Activated naive CD8-positive, alpha-beta T cell treated with anti-CD3 and anti-CD28 coated beads for 36 hours (primary cell): Measurements from ENCODE around the gene FAM161B. TPM values are rescaled to one million over a fixed set of nuclear protein-coding genes. Genes with fewer than 3 reads are reported as not detected.
"Not testable (repeated sequence)": the region's sequence is repeated elsewhere in the genome, so short reads cannot be mapped to it uniquely, and the experiment has no call there.

Experiments
- DNase-seq: peaks from one replicate; pipeline ENCODE4 v3.0.0; 2021
- H3K27ac Mint-ChIP-seq: one replicate; pipeline ENCODE4 v1.8.0; 2022; ENCODE audit warnings: mild to moderate bottlenecking, moderate library complexity, mixed read lengths
- H3K27me3 Mint-ChIP-seq: one replicate; pipeline ENCODE4 v1.8.0; 2022; ENCODE audit warnings: mild to moderate bottlenecking, mixed read lengths
- H3K36me3 Mint-ChIP-seq: one replicate; pipeline ENCODE4 v1.8.0; 2021; ENCODE audit warnings: mild to moderate bottlenecking, mixed read lengths
- H3K4me1 Mint-ChIP-seq: one replicate; pipeline ENCODE4 v1.8.0; 2021; ENCODE audit warnings: mixed read lengths
- H3K4me3 Mint-ChIP-seq: one replicate; pipeline ENCODE4 v1.8.0; 2022; ENCODE audit warnings: mild to moderate bottlenecking, moderate library complexity, mixed read lengths
- H3K9me3 Mint-ChIP-seq: one replicate; pipeline ENCODE4 v1.8.0; 2022; ENCODE audit warnings: mixed read lengths
- total RNA-seq, 2 experiments: library from RNA; stranded (reverse); gene quantifications; one replicate each; pipeline ENCODE4 v1.2.3, GENCODE V29; 2021

The FAM161B gene
- total RNA-seq, result 1 to 10 TPM; 1.0 to 1.1 TPM

DNA sequence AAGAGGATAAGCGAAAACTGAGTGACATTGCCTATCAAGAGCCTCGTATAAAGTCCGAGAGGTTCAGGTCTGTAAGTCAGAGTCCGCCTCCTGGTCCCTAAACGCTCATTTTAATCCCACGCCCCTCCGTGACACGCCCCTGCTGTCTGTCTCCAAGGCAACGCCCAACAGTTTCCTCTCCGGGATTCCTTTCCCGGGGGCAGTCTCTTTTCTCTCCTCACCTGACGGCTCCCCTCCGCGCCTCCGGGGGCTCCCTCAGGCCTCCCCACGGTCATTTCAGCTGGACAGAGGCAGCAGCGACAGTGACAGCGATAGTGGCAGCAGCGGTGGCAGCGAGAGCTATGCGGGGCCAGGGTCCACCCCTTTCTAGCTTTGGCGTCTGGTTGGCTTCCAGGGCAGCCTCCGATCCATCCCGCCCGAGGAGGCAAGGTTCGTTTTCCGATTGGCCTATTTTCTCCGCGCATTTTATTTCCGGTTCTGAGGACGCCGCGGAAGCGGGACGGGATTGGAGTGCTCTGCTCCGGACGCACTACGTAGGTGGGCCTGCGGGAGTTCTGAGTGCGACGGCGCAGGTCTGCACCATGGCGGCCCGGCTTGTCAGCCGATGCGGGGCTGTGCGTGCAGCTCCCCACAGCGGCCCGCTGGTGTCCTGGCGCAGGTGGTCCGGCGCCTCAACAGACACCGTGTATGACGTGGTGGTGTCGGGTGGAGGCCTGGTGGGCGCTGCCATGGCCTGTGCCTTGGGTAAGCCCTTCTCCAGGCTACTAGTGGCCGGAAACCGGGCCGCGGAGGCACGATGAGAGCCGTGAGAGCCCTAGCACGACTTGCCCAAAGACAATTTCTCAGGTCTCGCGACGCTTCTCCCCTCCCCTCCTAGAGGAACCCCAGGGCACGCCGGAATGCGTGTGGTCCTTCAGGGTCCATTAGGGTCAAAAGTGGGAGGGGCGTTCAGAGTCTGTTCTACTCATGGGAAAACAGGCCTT, at the start of gene FAM161B, which contains the start of gene COQ6:
TSS of gene FAM161B (minus strand) at position 343 of the 983 bp plus-strand sequence. CDS start at position 275, 68 bp downstream.
TSS of gene COQ6 (plus strand) at position 551 of the 983 bp plus-strand sequence. CDS start at position 582, 31 bp downstream.
- H3K27me3 Mint-ChIP-seq, result no peaks in the 10 kb centered on the region
- peak within 1 kb of the TSS; percentile 97 for H3K4me3 Mint-ChIP-seq
- H3K27ac Mint-ChIP-seq, result peak within 1 kb of the TSS; percentile 90
- peak; percentile 94 for DNase-seq
- H3K4me1 Mint-ChIP-seq, result peaks cover 13% of the 10 kb centered on the region
- peaks cover 6% of the 10 kb centered on the region for H3K36me3 Mint-ChIP-seq
- no peaks in the 10 kb centered on the region for H3K9me3 Mint-ChIP-seq

DNA sequence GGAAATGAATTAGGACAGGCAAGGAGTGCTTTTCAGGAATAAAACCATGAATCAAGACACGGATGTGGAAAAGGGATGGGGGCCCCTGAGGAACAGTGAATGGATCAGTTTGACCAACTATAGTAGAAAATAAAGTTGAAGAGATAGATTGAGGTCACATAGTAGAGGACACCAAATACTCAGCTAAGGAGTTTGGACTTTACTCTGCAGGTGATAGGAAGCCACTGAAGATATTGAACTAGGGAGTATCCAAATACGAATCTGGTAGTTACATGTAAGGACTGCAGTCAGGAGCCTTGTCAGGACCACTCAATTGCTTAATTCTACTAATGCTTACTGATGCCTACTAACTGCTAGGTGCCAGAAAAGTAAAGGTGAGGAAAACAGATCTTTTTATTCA, 48.8 kb upstream of the FAM161B start:
- no peak for DNase-seq
- no peaks in the 10 kb centered on the region for H3K36me3 Mint-ChIP-seq
- H3K27me3 Mint-ChIP-seq, result no peaks in the 10 kb centered on the region
- H3K4me1 Mint-ChIP-seq, result no peaks in the 10 kb centered on the region
- H3K27ac Mint-ChIP-seq, result no peak overlapping the region
- H3K9me3 Mint-ChIP-seq, result no peaks in the 10 kb centered on the region
- no peak overlapping the region for H3K4me3 Mint-ChIP-seq

DNA sequence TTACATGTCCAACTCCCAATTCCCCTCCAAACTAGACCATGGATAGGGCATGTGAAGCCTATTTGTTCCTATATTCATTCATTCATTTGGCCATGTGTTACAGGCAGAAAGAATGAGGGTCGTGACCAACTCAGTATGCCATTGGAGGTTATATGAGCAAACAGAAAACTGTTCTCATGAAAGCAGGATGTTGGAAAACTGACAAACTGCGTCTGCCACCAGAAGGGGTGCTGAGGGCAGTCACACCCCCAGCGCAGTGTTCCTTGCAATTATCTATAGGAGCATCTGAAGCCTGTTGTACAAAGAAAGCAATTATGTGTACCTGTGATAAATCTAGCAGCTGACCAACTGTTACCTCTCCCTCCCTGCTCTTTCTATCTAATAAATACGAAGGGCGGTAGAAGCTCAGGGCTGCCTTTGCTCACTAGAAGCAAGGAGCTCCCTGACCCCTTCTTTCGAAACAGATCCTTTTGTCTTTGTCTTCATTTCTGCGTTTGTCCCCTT, 48.1 kb upstream of the FAM161B start:
- Mint-ChIP-seq H3K27ac (no peak overlapping the region), H3K27me3 (no peaks in the 10 kb centered on the region), H3K4me1 (no peaks in the 10 kb centered on the region)

GRCh38 chr14:73997108-73997943, 47.4 kb upstream of the FAM161B start:
- H3K9me3 Mint-ChIP-seq, result no peaks in the 10 kb centered on the region
- H3K36me3 Mint-ChIP-seq, result no peaks in the 10 kb centered on the region
- H3K27ac Mint-ChIP-seq, result no peak overlapping the region
- H3K27me3 Mint-ChIP-seq, result no peaks in the 10 kb centered on the region
- H3K4me1 Mint-ChIP-seq, result no peaks in the 10 kb centered on the region
- no peak for DNase-seq
- H3K4me3 Mint-ChIP-seq, result no peak overlapping the region

More for the DNA sequence above, 48.1 kb upstream of the FAM161B start:
- Mint-ChIP-seq H3K4me3 (no peak overlapping the region), H3K36me3 (no peaks in the 10 kb centered on the region), H3K9me3 (no peaks in the 10 kb centered on the region)
- DNase-seq, result no peak

- Mint-ChIP-seq H3K4me1 (no peaks in the 10 kb centered on the region), H3K27me3 (no peaks in the 10 kb centered on the region), H3K9me3 (no peaks in the 10 kb centered on the region), H3K27ac (no peak overlapping the region), H3K4me3 (no peak overlapping the region), H3K36me3 (no peaks in the 10 kb centered on the region)
- no peak for DNase-seq
Observed at GRCh38 chr14:73996731-73997107, 46.8 kb upstream of the FAM161B start.

GRCh38 chr14:73995977-73996378, 46.1 kb upstream of the FAM161B start:
- Mint-ChIP-seq H3K27me3 (no peaks in the 10 kb centered on the region), H3K4me1 (no peaks in the 10 kb centered on the region), H3K9me3 (no peaks in the 10 kb centered on the region), H3K27ac (no peak overlapping the region), H3K4me3 (no peak overlapping the region), H3K36me3 (no peaks in the 10 kb centered on the region)
- no peak for DNase-seq

GRCh38 chr14:73994926-73995325, 45.0 kb upstream of the FAM161B start:
- not testable (repeated sequence) for H3K4me1 Mint-ChIP-seq, H3K36me3 Mint-ChIP-seq, H3K9me3 Mint-ChIP-seq, H3K4me3 Mint-ChIP-seq, H3K27me3 Mint-ChIP-seq, H3K27ac Mint-ChIP-seq, DNase-seq

DNA sequence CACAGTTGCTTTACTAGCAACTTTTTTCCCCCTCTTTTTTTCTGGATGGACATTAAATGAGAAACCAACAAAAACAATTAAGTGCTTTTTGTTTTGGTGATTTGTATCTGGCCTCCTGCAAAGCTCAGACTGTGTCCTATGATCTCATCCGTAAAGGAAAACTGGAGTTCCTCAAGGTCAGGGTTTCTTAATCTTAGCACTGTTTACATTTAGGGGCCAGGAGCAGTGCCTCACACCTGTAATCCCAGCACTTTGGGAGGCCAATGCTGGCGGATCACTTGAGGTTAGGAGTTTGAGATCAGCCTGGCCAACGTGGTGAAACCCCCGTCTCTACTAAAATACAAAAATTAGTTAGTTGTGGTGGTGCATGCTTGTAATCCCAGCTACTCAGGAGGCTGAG, 41.2 kb upstream of the FAM161B start:
- Mint-ChIP-seq H3K9me3 (no peaks in the 10 kb centered on the region), H3K27me3 (no peaks in the 10 kb centered on the region), H3K4me1 (no peaks in the 10 kb centered on the region), H3K36me3 (peaks cover 9% of the 10 kb centered on the region), H3K27ac (no peak overlapping the region), H3K4me3 (no peak overlapping the region)
- no peak for DNase-seq

DNA sequence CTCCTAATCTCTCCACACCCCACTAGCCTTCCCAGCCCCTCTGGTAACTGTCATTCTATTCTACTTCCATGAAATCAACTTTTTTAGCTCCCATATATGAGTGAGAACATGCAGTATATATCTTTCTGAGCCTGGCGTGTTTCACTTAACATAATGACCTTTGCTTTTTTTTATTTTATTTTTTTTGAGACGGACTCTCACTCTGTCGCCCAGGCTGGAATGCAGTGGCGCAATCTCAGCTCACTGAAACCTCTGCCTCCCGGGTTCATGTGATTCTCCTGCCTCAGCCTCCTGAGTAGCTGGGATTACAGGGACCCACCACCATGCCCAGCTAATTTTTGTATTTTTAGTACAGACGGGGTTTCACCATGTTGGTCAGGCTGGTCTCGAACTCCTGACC, 38.8 kb upstream of the FAM161B start:
- DNase-seq, H3K27ac Mint-ChIP-seq, H3K9me3 Mint-ChIP-seq, H3K4me1 Mint-ChIP-seq, H3K27me3 Mint-ChIP-seq, H3K4me3 Mint-ChIP-seq: not testable (repeated sequence)
- peaks cover 18% of the 10 kb centered on the region for H3K36me3 Mint-ChIP-seq

GRCh38 chr14:73988065-73988464, 38.2 kb upstream of the FAM161B start:
- Mint-ChIP-seq H3K4me3 (no peak overlapping the region), H3K27ac (no peak overlapping the region), H3K27me3 (no peaks in the 10 kb centered on the region)

DNA sequence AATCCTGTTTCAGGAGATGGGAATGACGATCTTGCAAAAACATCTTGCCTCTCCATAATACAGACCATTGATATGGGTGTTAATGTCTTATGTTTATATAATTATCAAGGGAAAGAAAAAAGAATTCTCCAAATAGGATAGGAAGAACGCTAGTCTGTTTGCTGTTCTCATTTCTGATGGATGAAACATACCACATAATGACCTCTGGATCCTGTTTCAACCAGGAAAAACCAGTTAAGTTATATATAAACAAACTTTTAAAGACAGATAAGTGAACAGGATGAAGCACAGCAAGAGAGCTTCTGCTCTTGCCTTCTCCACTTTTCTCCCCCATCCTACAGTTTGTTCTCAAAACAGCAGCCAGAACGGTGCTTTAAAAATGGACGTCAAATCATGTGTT, 28.0 kb upstream of the FAM161B start:
- no peaks in the 10 kb centered on the region for H3K27me3 Mint-ChIP-seq
- no peak overlapping the region for H3K4me3 Mint-ChIP-seq
- no peaks in the 10 kb centered on the region for H3K36me3 Mint-ChIP-seq
- H3K27ac Mint-ChIP-seq, result no peak overlapping the region
- no peaks in the 10 kb centered on the region for H3K4me1 Mint-ChIP-seq
- DNase-seq, result no peak
- no peaks in the 10 kb centered on the region for H3K9me3 Mint-ChIP-seq

More at GRCh38 chr14:73988065-73988464, 38.2 kb upstream of the FAM161B start:
- Mint-ChIP-seq H3K4me1 (no peaks in the 10 kb centered on the region), H3K36me3 (peaks cover 18% of the 10 kb centered on the region), H3K9me3 (no peaks in the 10 kb centered on the region)
- no peak for DNase-seq

DNA sequence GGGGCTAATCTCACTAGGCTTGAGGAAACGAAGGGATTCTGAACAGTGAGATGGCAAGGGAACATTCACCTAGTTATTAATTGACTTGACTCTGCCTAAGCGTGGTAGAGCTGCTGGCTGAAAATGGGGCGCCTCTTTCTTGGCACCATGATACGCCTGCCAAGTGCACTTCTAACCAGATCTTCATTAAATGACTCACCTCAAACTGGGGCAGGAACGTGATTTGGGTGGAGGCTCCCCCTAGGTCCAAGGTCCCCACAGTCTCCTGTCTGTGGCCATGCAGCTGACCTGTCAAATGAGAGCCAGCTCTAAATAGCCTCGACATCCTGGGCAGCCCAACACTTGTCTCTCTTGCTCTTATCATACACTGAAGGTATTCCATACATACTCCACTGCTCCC, 26.2 kb upstream of the FAM161B start:
- Mint-ChIP-seq H3K9me3 (no peaks in the 10 kb centered on the region), H3K27me3 (no peaks in the 10 kb centered on the region), H3K4me1 (no peaks in the 10 kb centered on the region), H3K36me3 (peaks cover 2% of the 10 kb centered on the region), H3K4me3 (no peak overlapping the region), H3K27ac (no peak overlapping the region)
- no peak for DNase-seq

GRCh38 chr14:73973497-73973896, 23.6 kb upstream of the FAM161B start:
- H3K27me3 Mint-ChIP-seq, result no peaks in the 10 kb centered on the region
- H3K4me3 Mint-ChIP-seq, result no peak overlapping the region
- DNase-seq, result no peak
- no peaks in the 10 kb centered on the region for H3K9me3 Mint-ChIP-seq
- H3K27ac Mint-ChIP-seq, result no peak overlapping the region
- H3K36me3 Mint-ChIP-seq, result peaks cover 3% of the 10 kb centered on the region
- H3K4me1 Mint-ChIP-seq, result no peaks in the 10 kb centered on the region

DNA sequence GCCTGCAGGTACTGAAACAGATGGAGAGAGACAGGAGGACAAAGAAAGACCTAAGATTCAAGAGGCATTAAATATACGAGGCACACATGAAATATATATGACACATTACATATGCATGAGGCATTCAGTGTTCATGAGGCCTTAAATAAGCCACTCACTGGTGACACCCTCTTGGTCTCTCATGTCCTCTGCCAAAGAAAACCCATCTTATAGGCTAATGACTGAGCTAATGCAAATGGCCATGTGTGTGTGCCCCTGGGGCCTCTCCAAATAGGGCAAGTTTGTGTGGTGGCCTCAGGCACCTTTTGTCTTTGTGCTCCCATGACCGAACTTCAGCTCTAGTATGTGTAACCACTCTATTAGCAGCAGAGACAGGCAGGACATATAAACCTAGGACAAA, 19.0 kb upstream of the FAM161B start:
- Mint-ChIP-seq H3K27me3 (no peaks in the 10 kb centered on the region), H3K27ac (no peak overlapping the region), H3K36me3 (peaks cover 9% of the 10 kb centered on the region), H3K9me3 (no peaks in the 10 kb centered on the region), H3K4me1 (no peaks in the 10 kb centered on the region), H3K4me3 (no peak overlapping the region)
- no peak for DNase-seq

DNA sequence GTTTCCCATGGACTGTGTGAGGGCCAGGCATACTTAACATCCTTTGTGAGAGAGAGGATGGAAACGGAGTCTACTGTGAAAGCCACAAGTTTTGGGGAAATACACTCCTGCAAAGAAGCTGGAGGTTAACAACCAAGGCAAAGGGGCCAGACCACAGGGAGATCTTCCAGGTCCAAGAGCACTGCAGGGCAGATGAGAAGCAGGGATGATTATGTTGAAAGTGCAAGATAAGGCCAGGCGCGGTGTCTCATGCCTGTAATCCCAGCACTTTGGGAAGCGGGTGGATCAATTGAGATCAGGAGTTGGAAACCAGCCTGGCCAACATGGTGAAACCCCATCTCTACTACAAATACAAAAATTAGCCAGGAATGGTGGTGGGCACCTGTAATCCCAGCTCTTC, 15.3 kb upstream of the FAM161B start:
- Mint-ChIP-seq H3K4me3 (no peak overlapping the region), H3K36me3 (peaks cover 14% of the 10 kb centered on the region), H3K9me3 (no peaks in the 10 kb centered on the region), H3K27me3 (no peaks in the 10 kb centered on the region), H3K4me1 (no peaks in the 10 kb centered on the region), H3K27ac (no peak overlapping the region)
- DNase-seq, result no peak
